ENCODE results near the gene BEST4.
A peak's percentile ranks its signal among the peaks of the same experiment; 100 is the strongest.
"Not testable (repeated sequence)": the region's sequence is repeated elsewhere in the genome, so short reads cannot be mapped to it uniquely, and the experiment has no call there.

The BEST4 gene

DNA sequence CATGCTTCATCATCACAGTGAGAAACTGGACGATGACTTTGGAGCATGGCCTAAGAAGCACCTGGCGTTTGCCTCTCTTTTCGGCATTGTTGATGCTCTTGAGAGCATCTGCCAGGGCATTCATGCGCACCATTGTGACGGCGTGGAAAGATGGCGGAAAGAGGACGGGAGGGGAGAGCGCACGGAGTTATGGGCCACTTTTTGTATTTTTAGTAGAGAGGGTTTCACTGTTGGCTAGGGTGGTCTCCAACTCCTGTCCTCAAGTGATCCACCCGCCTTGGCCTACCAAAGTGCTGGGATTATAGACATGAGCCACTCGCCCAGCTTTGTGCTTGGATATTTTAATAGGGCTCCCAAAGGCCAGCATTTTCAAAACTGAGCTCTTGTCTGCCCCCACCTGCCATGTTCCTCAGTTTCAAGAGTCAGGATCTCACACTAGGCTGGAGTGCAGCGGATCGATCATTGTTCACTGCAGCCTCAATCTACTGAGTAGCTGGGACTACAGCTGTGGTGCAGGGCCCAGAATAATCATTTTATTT is 7.3 kb downstream of the BEST4 start:
- peaks cover 41% of the 10 kb centered on the region for H3K4me1 Mint-ChIP-seq (ENCODE audit: low read depth)
- no peaks in the 10 kb centered on the region for H3K27me3 Mint-ChIP-seq (ENCODE audit: low read depth)
- peaks cover 51% of the 10 kb centered on the region for H3K36me3 Mint-ChIP-seq (ENCODE audit: low read depth)
- no peaks in the 10 kb centered on the region for H3K9me3 Mint-ChIP-seq
- H3K4me3 Mint-ChIP-seq = no peak overlapping the region
- no peak overlapping the region for H3K27ac Mint-ChIP-seq

DNA sequence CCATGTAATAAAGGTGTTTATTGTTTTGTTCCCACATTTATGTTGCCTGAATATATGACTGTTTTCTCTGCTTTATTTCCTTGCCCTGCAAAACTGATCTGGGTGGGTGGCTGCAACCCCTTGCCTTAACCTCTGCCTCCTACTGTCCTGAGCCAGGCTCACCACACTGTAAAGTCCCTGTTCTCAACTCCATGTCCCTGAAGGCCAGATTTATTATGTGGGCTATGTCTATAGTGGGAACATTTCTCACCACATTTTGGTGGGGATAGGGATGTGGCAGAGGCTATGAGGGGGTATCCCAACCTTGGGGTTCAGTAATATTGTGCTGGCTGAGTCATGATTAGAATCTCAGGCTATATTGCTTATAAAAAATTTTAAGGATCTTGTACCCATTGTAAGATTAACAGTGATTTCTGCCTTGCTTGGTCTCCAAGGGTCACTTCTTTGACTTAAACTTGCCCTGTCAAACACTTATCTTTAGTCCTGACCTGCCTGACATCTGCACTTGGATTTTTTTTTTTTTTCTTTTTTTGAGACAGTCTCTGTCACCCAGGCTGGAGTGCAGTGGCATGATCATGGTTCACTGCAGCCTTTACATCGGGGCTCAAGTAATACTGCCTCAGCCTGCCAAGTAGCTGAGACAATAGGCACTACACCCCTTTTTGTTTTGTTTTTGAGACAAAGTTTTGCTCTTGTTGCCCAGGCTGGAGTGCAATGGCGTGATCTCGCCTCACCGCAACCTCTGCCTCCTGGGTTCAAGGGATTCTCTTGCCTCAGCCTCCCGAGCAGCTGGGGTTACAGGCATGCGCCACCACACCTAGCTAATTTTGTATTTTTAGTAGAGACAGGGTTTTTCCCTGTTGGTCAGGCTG is 9.0 kb downstream of the BEST4 start:
- Mint-ChIP-seq H3K36me3 (ENCODE audit: low read depth) (peaks cover 51% of the 10 kb centered on the region), H3K27me3 (ENCODE audit: low read depth) (no peaks in the 10 kb centered on the region), H3K4me3 (peak overlapping the region; percentile 59), H3K9me3 (no peaks in the 10 kb centered on the region), H3K4me1 (ENCODE audit: low read depth) (peaks cover 38% of the 10 kb centered on the region), H3K27ac (no peak overlapping the region)

DNA sequence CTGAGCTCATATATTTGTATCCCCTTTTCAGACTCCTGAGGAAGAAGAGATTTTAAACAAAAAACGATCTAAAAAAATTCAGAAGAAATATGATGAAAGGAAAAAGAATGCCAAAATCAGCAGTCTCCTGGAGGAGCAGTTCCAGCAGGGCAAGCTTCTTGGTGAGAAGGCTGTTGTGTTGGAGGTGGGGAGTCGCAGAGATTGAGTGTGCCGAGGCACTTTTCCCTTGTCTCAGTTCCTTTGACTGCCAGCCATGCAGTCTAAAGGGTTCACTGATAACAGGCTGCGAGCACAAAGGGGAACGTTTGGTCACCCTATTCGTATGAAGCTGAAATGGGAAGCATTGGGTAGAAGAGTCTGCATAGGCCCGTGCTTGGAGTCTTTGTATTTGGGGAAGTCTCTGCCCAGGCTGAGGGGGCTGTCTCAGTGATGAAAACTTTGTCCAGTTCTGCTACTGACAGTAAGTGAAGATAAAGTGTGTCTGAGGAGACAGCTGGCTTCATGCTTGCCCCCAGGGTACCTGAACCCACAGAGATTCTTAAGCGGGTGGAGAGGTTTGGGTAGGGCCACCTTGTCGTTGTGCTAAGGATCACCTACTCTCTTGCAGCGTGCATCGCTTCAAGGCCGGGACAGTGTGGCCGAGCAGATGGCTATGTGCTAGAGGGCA is 9.9 kb downstream of the BEST4 start:
- Mint-ChIP-seq H3K27ac (peak overlapping the region; percentile 59), H3K4me3 (peak overlapping the region; percentile 90), H3K9me3 (no peaks in the 10 kb centered on the region), H3K27me3 (ENCODE audit: low read depth) (no peaks in the 10 kb centered on the region), H3K36me3 (ENCODE audit: low read depth) (peaks cover 49% of the 10 kb centered on the region), H3K4me1 (ENCODE audit: low read depth) (peaks cover 32% of the 10 kb centered on the region)

DNA sequence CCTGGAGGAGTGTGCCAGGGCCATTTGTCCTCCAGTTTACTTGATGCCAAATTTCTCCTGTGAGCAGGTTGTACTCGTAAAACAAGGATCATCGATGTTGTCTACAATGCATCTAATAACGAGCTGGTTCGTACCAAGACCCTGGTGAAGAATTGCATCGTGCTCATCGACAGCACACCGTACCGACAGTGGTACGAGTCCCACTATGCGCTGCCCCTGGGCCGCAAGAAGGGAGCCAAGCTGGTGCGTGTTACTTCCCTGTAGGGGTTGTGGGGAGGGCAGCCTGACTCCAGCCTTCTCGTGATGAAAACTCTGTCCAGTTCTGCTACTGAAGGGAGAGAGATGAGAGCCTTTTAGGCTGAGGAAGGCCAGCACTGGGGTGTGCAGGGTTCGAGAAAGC is 10.4 kb downstream of the BEST4 start:
- H3K4me1 Mint-ChIP-seq (ENCODE audit: low read depth) = peaks cover 32% of the 10 kb centered on the region
- H3K36me3 Mint-ChIP-seq (ENCODE audit: low read depth) = peaks cover 49% of the 10 kb centered on the region
- no peaks in the 10 kb centered on the region for H3K27me3 Mint-ChIP-seq (ENCODE audit: low read depth)
- peak overlapping the region; percentile 90 for H3K4me3 Mint-ChIP-seq
- peak overlapping the region; percentile 59 for H3K27ac Mint-ChIP-seq
- no peaks in the 10 kb centered on the region for H3K9me3 Mint-ChIP-seq

DNA sequence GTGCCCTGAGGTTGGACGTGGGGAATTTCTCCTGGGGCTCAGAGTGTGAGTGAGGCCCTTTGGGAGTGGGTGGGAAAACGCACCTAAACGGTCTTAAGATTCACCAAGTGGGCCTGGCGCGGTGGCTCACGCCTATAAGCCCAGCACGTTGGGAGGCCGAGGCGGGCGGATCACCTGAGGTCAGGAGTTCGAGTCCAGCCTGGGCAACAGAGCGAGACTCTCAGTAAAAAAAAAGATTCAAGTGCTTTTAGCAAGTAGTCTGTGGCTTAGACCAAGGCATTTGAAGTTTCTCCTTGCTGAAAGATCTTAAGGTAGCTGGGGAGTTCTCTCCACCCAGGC is 11.3 kb downstream of the BEST4 start:
- H3K4me1 Mint-ChIP-seq (ENCODE audit: low read depth) = peaks cover 32% of the 10 kb centered on the region
- no peaks in the 10 kb centered on the region for H3K27me3 Mint-ChIP-seq (ENCODE audit: low read depth)
- peaks cover 49% of the 10 kb centered on the region for H3K36me3 Mint-ChIP-seq (ENCODE audit: low read depth)
- no peaks in the 10 kb centered on the region for H3K9me3 Mint-ChIP-seq
- H3K27ac Mint-ChIP-seq = peak overlapping the region; percentile 89
- peak overlapping the region; percentile 90 for H3K4me3 Mint-ChIP-seq

DNA sequence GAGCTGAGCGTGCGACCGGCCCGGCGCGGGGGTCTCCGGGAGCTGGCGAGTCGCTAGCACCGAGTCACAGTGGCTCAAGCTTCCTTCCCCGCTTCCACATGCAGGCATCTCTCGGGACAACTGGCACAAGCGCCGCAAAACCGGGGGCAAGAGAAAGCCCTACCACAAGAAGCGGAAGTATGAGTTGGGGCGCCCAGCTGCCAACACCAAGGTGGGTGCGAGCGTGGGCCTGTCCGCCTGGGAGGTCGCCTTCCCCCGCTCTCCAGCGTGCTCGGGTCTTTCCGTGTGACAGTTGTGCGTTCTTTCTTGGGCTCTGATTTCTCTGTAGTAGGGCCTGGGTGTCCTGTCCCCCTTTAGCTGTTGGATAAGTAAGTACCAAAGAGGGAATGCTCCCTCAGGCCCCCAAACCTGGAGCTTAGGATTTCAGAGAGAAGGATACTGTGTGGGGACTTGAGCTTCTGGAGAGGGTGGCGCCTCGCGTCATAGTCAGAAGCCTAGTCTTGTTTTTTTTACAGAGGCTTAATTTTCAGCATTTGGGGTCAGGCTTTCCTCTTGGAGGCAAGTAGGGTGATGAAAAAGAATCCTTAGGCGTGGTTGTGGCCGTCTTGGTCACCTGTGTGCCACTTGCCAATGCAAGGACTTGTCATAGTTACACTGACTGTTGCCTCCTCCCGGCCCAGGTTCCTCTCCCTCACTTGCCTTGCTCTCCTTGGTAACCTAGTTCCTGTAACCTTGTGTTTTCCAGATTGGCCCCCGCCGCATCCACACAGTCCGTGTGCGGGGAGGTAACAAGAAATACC is 11.8 kb downstream of the BEST4 start:
- Mint-ChIP-seq H3K9me3 (no peaks in the 10 kb centered on the region), H3K27ac (peak overlapping the region; percentile 89), H3K36me3 (ENCODE audit: low read depth) (peaks cover 43% of the 10 kb centered on the region), H3K27me3 (ENCODE audit: low read depth) (no peaks in the 10 kb centered on the region), H3K4me3 (peak overlapping the region; percentile 90), H3K4me1 (ENCODE audit: low read depth) (peaks cover 31% of the 10 kb centered on the region)

DNA sequence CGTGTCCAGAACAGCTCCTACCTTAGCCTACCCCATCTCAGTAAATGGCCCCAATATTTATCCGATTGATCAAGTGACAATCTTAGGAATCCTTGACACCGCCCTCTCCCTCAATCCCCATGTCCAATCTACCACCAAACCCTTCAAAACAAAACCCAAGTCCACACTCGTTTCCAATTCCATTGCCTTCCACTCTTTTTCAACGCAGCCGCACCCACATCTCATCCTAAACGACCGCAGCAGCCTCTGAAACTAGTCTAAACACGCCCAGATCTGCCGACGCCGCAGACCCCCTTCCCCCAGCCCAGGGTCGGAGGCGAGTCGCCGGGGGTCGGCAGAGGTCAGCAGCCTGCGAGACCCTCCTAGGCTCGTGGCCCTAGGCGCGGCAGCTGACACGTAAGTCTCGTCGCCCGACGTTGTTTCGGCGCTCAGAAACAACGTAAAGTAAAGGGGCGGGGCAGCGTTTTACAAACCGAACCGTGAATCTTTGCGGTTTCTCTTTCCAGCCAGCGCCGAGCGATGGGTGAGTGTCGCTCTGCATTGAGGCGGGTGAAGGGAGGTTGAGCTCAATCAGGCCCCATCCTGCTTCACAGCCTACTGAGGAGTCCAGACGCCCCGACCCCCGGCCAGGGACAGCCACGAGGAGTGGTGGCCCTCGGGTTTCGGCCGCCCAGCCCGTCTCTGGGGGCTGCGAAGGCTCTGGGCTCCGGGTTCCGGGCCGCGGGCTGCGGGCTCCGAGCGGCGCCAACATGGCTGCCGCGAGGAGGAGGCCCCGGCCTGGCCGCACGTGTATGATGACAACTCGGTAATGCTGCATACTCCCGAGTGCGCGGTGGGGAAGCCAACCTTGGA is 12.7 kb downstream of the BEST4 start, which contains the start of gene RPS8:
Gene RPS8 (plus strand): TSS at position 463 of the 852 bp plus-strand sequence. CDS start 57 bp downstream, at position 520.
- peaks cover 36% of the 10 kb centered on the region for H3K36me3 Mint-ChIP-seq (ENCODE audit: low read depth)
- peak within 1 kb of the TSS; percentile 94 for H3K27ac Mint-ChIP-seq
- H3K4me1 Mint-ChIP-seq (ENCODE audit: low read depth) = peaks cover 30% of the 10 kb centered on the region
- peak within 1 kb of the TSS; percentile 90 for H3K4me3 Mint-ChIP-seq
- H3K9me3 Mint-ChIP-seq = no peaks in the 10 kb centered on the region
- H3K27me3 Mint-ChIP-seq (ENCODE audit: low read depth) = no peaks in the 10 kb centered on the region

DNA sequence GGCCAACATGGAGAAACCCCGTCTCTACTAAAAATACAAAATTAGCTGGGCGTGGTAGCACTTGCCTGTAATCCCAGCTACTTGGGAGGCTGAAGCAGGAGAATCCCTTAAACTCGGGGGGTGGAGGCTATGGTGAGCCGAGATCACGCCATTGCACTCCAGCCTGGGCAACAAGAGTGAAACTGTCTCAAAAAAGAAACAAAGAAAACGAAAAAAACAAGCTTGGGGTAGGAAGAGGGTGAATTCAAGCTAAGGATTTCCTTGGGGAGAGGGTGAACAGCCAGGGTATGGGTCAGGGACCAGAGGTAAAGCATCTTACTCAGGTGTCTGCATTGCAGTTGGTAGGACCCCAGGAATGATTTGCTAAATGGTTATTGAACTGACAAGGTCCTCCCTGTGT is 21.5 kb downstream of the BEST4 start:
- not testable (repeated sequence) for H3K27me3 Mint-ChIP-seq (ENCODE audit: low read depth); H3K9me3 Mint-ChIP-seq; H3K27ac Mint-ChIP-seq; H3K4me3 Mint-ChIP-seq; H3K4me1 Mint-ChIP-seq (ENCODE audit: low read depth)
- peaks cover 21% of the 10 kb centered on the region for H3K36me3 Mint-ChIP-seq (ENCODE audit: low read depth)

DNA sequence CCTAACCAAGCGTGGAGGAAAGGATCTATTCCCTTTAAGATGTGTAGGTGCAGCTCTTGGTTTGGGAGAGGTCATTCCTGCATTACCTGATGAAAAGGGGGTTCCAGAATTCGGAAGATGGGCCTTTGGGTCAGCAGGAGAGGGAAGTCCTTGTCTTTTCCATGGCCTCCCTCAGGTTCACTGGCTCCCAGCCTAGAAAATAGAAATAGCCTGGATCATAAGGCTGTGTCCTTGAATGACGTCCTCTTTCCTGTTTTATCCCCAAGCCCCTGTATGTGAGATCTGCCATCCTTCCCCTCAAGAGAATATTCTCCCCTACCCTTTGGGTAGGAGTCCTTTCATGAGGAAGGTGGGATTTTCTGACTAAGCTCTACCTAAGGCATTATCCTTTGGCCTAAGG is 27.1 kb downstream of the BEST4 start:
- Mint-ChIP-seq H3K36me3 (ENCODE audit: low read depth) (peaks cover 45% of the 10 kb centered on the region), H3K4me1 (ENCODE audit: low read depth) (peaks cover 4% of the 10 kb centered on the region), H3K4me3 (no peak overlapping the region), H3K27ac (no peak overlapping the region), H3K27me3 (ENCODE audit: low read depth) (no peaks in the 10 kb centered on the region), H3K9me3 (no peaks in the 10 kb centered on the region)

DNA sequence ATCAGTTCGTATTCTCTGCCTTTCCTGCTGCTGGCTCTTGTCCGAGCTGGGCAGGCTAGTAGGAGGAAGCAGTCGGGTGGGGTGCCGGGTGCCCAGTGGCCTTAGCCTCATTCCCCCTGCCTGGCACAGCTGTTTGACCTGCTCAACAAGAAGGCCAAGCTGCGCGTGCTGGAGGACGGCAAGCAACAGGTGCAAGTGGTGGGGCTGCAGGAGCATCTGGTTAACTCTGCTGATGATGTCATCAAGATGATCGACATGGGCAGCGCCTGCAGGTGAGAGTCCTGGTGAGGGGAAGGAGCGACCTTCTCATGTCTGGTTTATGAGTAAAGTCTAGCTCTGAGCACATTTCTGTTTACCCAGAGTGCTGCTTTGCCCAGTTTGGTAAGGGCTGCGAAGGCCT is 28.9 kb downstream of the BEST4 start:
- Mint-ChIP-seq H3K4me3 (no peak overlapping the region), H3K27me3 (ENCODE audit: low read depth) (no peaks in the 10 kb centered on the region), H3K9me3 (no peaks in the 10 kb centered on the region), H3K4me1 (ENCODE audit: low read depth) (peaks cover 4% of the 10 kb centered on the region), H3K27ac (peak overlapping the region; percentile 19), H3K36me3 (ENCODE audit: low read depth) (peaks cover 54% of the 10 kb centered on the region)

DNA sequence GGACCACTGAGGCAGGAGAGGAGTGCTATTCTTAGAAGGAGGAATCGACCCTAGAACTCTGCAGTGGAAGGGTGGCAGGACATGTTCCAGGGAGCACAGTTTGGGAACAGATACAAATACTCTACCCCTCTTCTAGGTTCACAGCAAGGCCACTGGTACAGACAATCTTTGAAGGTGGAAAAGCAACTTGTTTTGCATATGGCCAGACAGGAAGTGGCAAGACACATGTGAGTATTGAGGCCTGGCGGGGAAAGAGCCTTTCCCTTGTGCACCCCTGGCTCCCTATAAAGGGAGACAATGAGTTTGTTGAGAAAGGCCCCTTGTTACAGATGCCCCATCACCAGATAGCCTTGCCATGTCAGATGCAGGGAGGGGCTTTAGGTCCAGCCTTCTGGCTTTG is 30.6 kb downstream of the BEST4 start:
- Mint-ChIP-seq H3K4me1 (ENCODE audit: low read depth) (peaks cover 4% of the 10 kb centered on the region), H3K4me3 (no peak overlapping the region), H3K27me3 (ENCODE audit: low read depth) (no peaks in the 10 kb centered on the region), H3K9me3 (no peaks in the 10 kb centered on the region), H3K36me3 (ENCODE audit: low read depth) (peaks cover 55% of the 10 kb centered on the region), H3K27ac (no peak overlapping the region)

DNA sequence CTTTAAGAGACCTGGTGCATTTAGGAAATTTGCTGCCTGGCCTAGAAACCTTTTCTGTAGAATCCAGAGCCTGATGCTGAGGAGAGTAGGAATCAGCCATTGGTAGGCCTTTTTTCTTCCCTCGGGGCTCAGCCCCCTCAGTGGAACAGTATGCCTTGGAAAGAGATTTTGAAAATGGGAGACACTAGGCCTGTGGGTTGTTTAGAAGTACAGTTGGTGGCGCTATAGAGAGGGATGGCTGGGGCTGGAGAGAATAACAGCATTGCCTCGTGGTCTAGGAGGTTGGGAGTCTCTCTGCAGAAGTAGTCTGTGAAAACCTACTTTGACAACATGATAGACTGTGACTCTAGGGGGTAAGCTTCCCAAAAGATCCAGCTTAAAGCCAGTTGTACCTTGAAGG is 40.1 kb downstream of the BEST4 start:
- Mint-ChIP-seq H3K9me3 (no peaks in the 10 kb centered on the region), H3K27ac (peak overlapping the region; percentile 50), H3K36me3 (ENCODE audit: low read depth) (peaks cover 31% of the 10 kb centered on the region)

DNA sequence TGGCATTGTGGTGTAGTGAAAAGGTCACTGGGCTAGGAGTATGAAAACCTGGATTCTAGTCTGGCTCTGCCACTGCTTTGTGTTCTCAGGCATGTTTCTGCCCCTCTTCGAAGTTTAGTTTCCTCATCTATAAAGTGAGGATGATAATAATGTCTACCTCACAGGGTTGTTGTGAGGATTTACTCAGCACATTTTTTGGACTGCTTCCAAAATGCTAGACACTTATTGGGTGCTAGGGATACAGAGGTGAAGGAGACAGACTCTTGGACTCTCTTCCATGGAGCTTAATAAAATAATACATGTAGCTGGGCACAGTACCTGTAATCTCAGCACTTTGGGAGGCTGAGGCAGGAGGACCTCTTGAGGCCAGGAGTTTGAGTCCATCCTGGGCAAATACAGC is 44.8 kb downstream of the BEST4 start:
- no peaks in the 10 kb centered on the region for H3K27me3 Mint-ChIP-seq (ENCODE audit: low read depth)
- H3K9me3 Mint-ChIP-seq = no peaks in the 10 kb centered on the region
- peak overlapping the region; percentile 67 for H3K4me3 Mint-ChIP-seq
- H3K4me1 Mint-ChIP-seq (ENCODE audit: low read depth) = peaks cover 38% of the 10 kb centered on the region
- peak overlapping the region; percentile 80 for H3K27ac Mint-ChIP-seq
- peaks cover 25% of the 10 kb centered on the region for H3K36me3 Mint-ChIP-seq (ENCODE audit: low read depth)

More for the DNA sequence above, 40.1 kb downstream of the BEST4 start:
- peaks cover 26% of the 10 kb centered on the region for H3K4me1 Mint-ChIP-seq (ENCODE audit: low read depth)
- no peak overlapping the region for H3K4me3 Mint-ChIP-seq
- H3K27me3 Mint-ChIP-seq (ENCODE audit: low read depth) = no peaks in the 10 kb centered on the region
